Smooth muscle cell (in vitro differentiated cells): ENCODE data around the gene SH2B3. TPM values are rescaled to one million over a fixed set of nuclear protein-coding genes. Genes with fewer than 3 reads are reported as not detected.
A peak's percentile ranks its signal among the peaks of the same experiment; 100 is the strongest.

Experiments used
- DNase-seq: peaks from one replicate; lab custom pipeline; 2025; ENCODE audit not compliant: unreplicated experiment; lab: John Stamatoyannopoulos, UW
- H2AFZ ChIP-seq: fragments of 200-600 bp; sonication (generic); 2 replicates; pipeline ENCODE4 v1.6.0; 2016; ENCODE audit warnings: antibody characterized with exemption, low read depth, mild to moderate bottlenecking
- H3F3A ChIP-seq: fragments of 200-600 bp; sonication (generic); 2 replicates; pipeline ENCODE4 v1.6.0; 2017; ENCODE audit warnings: antibody characterized with exemption, low read depth
- H3K27ac ChIP-seq: fragments of 200-600 bp; sonication (generic); 2 replicates; pipeline ENCODE4 v1.5.1; 2016; ENCODE audit warnings: low read depth, mild to moderate bottlenecking
- H3K27me3 ChIP-seq: fragments of 200-600 bp; sonication (generic); 2 replicates; pipeline ENCODE4 v1.6.1; 2016; ENCODE audit warnings: low read depth, mild to moderate bottlenecking
- H3K36me3 ChIP-seq: fragments of 200-600 bp; sonication (generic); 2 replicates; pipeline ENCODE4 v1.5.1; 2016; ENCODE audit warnings: low read depth
- H3K4me1 ChIP-seq: fragments of 200-600 bp; sonication (generic); 2 replicates; pipeline ENCODE4 v1.5.1; 2016; ENCODE audit warnings: low read depth
- H3K4me2 ChIP-seq: fragments of 200-600 bp; sonication (generic); 2 replicates; pipeline ENCODE4 v1.6.0; 2016; ENCODE audit warnings: mild to moderate bottlenecking
- H3K4me3 ChIP-seq: fragments of 200-600 bp; sonication (generic); 2 replicates; pipeline ENCODE4 v1.5.1; 2016; ENCODE audit warnings: mild to moderate bottlenecking
- H3K79me2 ChIP-seq: fragments of 200-600 bp; sonication (generic); 2 replicates; pipeline ENCODE4 v1.6.0; 2016; ENCODE audit warnings: low read depth, mild to moderate bottlenecking
- H3K9ac ChIP-seq: fragments of 200-600 bp; sonication (generic); 2 replicates; pipeline ENCODE4 v1.6.0; 2016; ENCODE audit warnings: low read depth
- H3K9me3 ChIP-seq: fragments of 200-600 bp; sonication (generic); replicated peaks from 2 replicates; pipeline ENCODE4 v1.5.1; 2016; ENCODE audit warnings: low read depth
- H4K20me1 ChIP-seq: fragments of 200-600 bp; sonication (generic); 2 replicates; pipeline ENCODE4 v1.6.0; 2016; ENCODE audit warnings: low read depth
- WGBS: methylation state at CpG from one replicate; pipeline ENCODE4 v1.1.7; 2016; ENCODE audit warnings: low lambda C conversion rate; 5-methylcytosine and 5-hydroxymethylcytosine counted together
- polyA plus RNA-seq: library from polyadenylated mRNA; unstranded; fragments of >200 nt; fragmentation: Nextera tagmentation; extraction: Ambion mirVana; gene quantifications from 2 replicates; pipeline ENCODE4 v1.2.1, GENCODE V29; 2016
- total RNA-seq: library from RNA; depleted of rRNA; stranded (reverse); fragments of >200 nt; gene quantifications from 2 replicates; pipeline ENCODE4 v1.2.3, GENCODE V29; 2014
- TF ChIP-seq, protein P1 (sequence below): fragments of 200-600 bp; sonication (generic); IDR thresholded peaks from 2 replicates; pipeline ENCODE4 v1.5.1; 2017; ENCODE audit warnings: borderline replicate concordance, mild to moderate bottlenecking, antibody characterized with exemption; ENCODE audit not compliant: insufficient read depth, poor library complexity, severe bottlenecking

SH2B3 gene
- total and polyA plus RNA-seq, 2 experiments from 2014 or later, result 4.7 to 5.2 TPM

DNA sequence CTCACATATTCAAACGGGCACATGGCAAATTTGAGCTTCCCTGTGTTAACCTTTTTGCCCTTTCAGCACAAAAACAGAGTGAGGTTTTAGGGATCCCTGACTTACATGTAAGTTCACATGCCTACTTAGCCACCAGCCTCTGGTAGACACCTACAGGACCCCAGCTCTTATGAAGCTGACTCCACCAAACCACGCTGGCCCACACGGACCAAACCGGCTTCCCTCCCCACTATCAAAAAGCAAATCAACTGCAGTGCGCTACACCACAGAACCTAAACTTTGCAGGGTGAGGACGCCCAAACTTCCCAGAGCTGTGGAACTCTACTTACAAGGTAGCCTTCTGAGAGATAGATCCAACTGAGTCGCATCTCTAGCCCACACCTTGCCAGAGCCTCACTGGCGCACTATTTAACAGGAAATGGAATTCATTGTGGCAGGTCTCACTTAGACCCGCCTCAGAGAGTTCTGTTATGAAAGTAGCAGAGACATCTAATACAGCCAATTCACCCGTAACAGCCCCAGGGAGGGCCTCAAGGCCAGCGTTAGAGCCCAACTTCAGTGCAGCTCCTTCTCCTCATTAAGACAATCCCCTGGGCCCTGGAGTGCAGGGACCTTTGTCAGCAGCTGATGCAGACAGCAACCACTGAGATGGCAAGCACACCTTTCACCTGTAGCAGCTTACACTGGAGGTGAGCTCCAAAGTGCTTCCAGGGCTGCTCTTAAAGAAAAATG lies 49.2 kb downstream of the SH2B3 start:
- DNase-seq, result no peak
- H2AFZ ChIP-seq, result no peak overlapping the region
- H3K36me3 ChIP-seq, result no peaks in the 10 kb centered on the region
- no peaks in the 10 kb centered on the region for H3K9me3 ChIP-seq
- H3K27me3 ChIP-seq, result no peaks in the 10 kb centered on the region
- no peaks in the 10 kb centered on the region for H3K79me2 ChIP-seq
- WGBS, result 97% methylated on average over 11 of the region's 11 CpGs
- no peak overlapping the region for H3K9ac ChIP-seq
- H3K4me2 ChIP-seq, result no peak overlapping the region
- H4K20me1 ChIP-seq, result peaks cover 44% of the 10 kb centered on the region
- H3K27ac ChIP-seq, result peak overlapping the region; percentile 42
- H3K4me1 ChIP-seq, result no peaks in the 10 kb centered on the region
- peaks cover 13% of the 10 kb centered on the region for H3F3A ChIP-seq
- no peak overlapping the region for H3K4me3 ChIP-seq
- TF ChIP-seq, protein P1, sequence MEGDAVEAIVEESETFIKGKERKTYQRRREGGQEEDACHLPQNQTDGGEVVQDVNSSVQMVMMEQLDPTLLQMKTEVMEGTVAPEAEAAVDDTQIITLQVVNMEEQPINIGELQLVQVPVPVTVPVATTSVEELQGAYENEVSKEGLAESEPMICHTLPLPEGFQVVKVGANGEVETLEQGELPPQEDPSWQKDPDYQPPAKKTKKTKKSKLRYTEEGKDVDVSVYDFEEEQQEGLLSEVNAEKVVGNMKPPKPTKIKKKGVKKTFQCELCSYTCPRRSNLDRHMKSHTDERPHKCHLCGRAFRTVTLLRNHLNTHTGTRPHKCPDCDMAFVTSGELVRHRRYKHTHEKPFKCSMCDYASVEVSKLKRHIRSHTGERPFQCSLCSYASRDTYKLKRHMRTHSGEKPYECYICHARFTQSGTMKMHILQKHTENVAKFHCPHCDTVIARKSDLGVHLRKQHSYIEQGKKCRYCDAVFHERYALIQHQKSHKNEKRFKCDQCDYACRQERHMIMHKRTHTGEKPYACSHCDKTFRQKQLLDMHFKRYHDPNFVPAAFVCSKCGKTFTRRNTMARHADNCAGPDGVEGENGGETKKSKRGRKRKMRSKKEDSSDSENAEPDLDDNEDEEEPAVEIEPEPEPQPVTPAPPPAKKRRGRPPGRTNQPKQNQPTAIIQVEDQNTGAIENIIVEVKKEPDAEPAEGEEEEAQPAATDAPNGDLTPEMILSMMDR, result no peak

DNA sequence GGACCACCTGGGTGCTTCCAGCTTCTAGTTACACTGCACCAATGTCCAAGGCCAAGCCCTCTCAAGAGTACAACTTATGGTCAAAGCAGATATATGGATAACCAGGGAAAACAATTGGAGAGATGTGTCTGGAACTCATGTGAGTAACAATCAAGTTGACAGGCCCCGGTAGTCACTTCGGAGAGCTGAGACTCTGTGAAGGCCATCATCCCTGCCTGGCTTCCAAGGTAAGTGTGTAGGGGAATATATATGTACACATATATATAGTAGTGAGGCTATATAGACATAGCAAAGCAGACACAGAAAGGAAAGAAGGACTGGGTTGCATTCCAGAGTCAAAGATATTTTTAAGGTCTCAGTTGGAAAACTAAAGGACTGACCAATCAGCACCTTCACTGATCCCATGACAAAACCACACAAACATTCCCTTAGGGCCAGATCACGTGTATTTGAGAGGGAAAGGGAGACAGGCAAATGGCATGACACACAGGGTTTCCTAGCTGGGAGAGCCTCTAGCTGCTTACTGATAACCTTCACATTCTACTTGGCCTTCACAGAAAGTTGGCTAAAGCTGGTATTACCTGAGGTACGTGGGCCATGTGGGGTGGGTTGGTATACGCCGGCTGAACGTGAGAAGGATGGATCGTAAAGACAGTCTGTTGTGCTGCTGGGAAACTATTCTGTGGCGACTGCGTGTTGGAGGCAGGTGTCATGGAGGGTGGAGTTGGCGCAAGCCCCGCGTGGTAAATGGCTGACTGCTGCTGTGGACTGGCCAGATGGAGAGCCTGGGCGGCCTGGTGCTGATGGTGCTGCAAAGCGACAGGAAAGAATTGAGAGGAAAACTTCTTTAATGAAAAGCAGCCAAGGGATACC lies 50.0 kb downstream of the SH2B3 start:
- no peak overlapping the region for H3K4me3 ChIP-seq
- peak overlapping the region; percentile 42 for H3K27ac ChIP-seq
- peaks cover 3% of the 10 kb centered on the region for H3K79me2 ChIP-seq
- H3K4me1 ChIP-seq, result no peaks in the 10 kb centered on the region
- 92% methylated on average over 15 of the region's 15 CpGs for WGBS
- no peak overlapping the region for H3K4me2 ChIP-seq
- H3K9me3 ChIP-seq, result no peaks in the 10 kb centered on the region
- H3K9ac ChIP-seq, result no peak overlapping the region
- H3F3A ChIP-seq, result peaks cover 10% of the 10 kb centered on the region
- H3K36me3 ChIP-seq, result no peaks in the 10 kb centered on the region
- H3K27me3 ChIP-seq, result no peaks in the 10 kb centered on the region
- TF ChIP-seq, protein P1, result no peak
- no peak for DNase-seq
- H4K20me1 ChIP-seq, result peaks cover 37% of the 10 kb centered on the region
- no peak overlapping the region for H2AFZ ChIP-seq

DNA sequence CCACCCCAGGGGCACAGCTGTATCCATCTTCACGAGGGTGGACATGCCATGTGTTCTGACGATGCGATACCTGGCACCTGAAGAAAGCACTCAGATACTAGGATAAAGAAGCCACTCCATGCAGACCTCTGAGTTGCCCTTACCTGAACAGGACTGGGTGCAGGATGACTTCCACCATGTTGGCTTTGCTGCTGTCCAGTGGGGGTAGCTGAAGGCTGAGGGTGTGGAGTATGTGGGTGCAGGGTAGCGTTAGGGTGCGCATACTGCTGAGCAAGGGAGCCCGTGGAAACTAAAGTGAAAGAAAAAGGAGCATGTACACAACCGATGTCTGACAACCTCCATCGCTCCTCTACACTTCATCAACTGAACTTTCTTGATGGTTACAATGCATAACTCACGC lies 51.3 kb downstream of the SH2B3 start:
- Histone ChIP-seq H2AFZ (no peak overlapping the region), H3K4me2 (no peak overlapping the region), H3K4me3 (no peak overlapping the region), H3K27me3 (no peaks in the 10 kb centered on the region), H3K9me3 (no peaks in the 10 kb centered on the region), H3K36me3 (no peaks in the 10 kb centered on the region), H3K4me1 (peaks cover 1% of the 10 kb centered on the region), H3K9ac (no peak overlapping the region), H3K27ac (no peak overlapping the region), H3K79me2 (peaks cover 7% of the 10 kb centered on the region), H4K20me1 (peaks cover 29% of the 10 kb centered on the region), H3F3A (peaks cover 5% of the 10 kb centered on the region)
- WGBS, result 92% methylated on average over 9 of the region's 9 CpGs
- TF ChIP-seq, protein P1, result no peak
- DNase-seq, result no peak
